PFSK-1 (cell line): ENCODE measurements around the gene OR4D1. TPM values are rescaled to one million over a fixed set of nuclear protein-coding genes. Genes with fewer than 3 reads are reported as not detected.

Experiments
- FOXP2 ChIP-seq: optimal IDR thresholded peaks from 2 replicates; pipeline ENCODE3; 2011; ENCODE audit warnings: borderline replicate concordance, control low read depth, inconsistent platforms; ENCODE audit not compliant: insufficient read depth; ENCODE audit errors: extremely low read length, extremely low read depth
- POLR2AphosphoS5 ChIP-seq: IDR thresholded peaks from 2 replicates; pipeline ENCODE4 v1.6.1; 2012; ENCODE audit warnings: low read depth, mild to moderate bottlenecking, control low read depth, low read length, moderate library complexity
- REST ChIP-seq, 2 experiments: IDR thresholded peaks; 2 replicates each; pipeline versions ENCODE4 v1.6.1 to v1.8.0; 2011 to 2012; ENCODE audit warnings: low read depth in 2 of 2, low read length in 2 of 2, control low read depth in 1 of 2, inconsistent platforms in 1 of 2, mild to moderate bottlenecking in 1 of 2, moderate library complexity in 1 of 2; ENCODE audit not compliant: insufficient read depth in 1 of 2
- SIN3A ChIP-seq: IDR thresholded peaks from 2 replicates; pipeline ENCODE4 v1.6.1; 2012; ENCODE audit warnings: mild to moderate bottlenecking, low read length, moderate library complexity, borderline replicate concordance; ENCODE audit not compliant: insufficient read depth
- TAF1 ChIP-seq: IDR thresholded peaks from 2 replicates; pipeline ENCODE4 v1.6.1; 2012; ENCODE audit warnings: low read length, control low read depth, borderline replicate concordance; ENCODE audit not compliant: insufficient read depth
- polyA plus RNA-seq: library from polyadenylated mRNA; unstranded; fragments of >200 nt; gene quantifications from one replicate; pipeline ENCODE4 v1.2.1, GENCODE V29; 2012; ENCODE audit warnings: low read depth, missing spikeins; ENCODE audit not compliant: insufficient read length

The OR4D1 gene
- not detected for polyA plus RNA-seq

- TF ChIP-seq POLR2AphosphoS5 (no peak), REST (IDR thresholded peaks at IDR 0.05; ENCODE audit: insufficient read depth in 1 of 2, low read depth in 2 of 2, low read length in 2 of 2) (no peak), FOXP2 (no peak), TAF1 (no peak), SIN3A (no peak)
Measured at GRCh38 chr17:58147930-58148434, at the start of gene OR4D1. Gene OR4D1 (plus strand): TSS chr17:58148384. CDS start chr17:58155154, 6,770 bp downstream.

- no peak for TF ChIP-seq POLR2AphosphoS5
- no peak for TF ChIP-seq SIN3A
- no peak for TF ChIP-seq FOXP2
- no peak for TF ChIP-seq TAF1
- TF ChIP-seq REST (IDR thresholded peaks at IDR 0.05; ENCODE audit: insufficient read depth in 1 of 2, low read depth in 2 of 2, low read length in 2 of 2) = no peak
Measured at GRCh38 chr17:58100506-58100905, 47.7 kb upstream of the OR4D1 start.

- TF ChIP-seq TAF1 (no peak), POLR2AphosphoS5 (no peak), FOXP2 (no peak), SIN3A (no peak), REST (IDR thresholded peaks at IDR 0.05; ENCODE audit: insufficient read depth in 1 of 2, low read depth in 2 of 2, low read length in 2 of 2) (no peak)
Measured at GRCh38 chr17:58105093-58105492, 43.1 kb upstream of the OR4D1 start.

GRCh38 chr17:58107306-58107705 lies 40.9 kb upstream of the OR4D1 start:
- TF ChIP-seq POLR2AphosphoS5 = no peak
- TF ChIP-seq FOXP2 = no peak
- TF ChIP-seq REST (IDR thresholded peaks at IDR 0.05; ENCODE audit: insufficient read depth in 1 of 2, low read depth in 2 of 2, low read length in 2 of 2) = no peak
- TF ChIP-seq SIN3A = no peak
- TF ChIP-seq TAF1 = no peak
